Ovary (tissue), 9 donors: ENCODE data around the gene RACGAP1. TPM values are rescaled to one million over a fixed set of nuclear protein-coding genes. Genes with fewer than 3 reads are reported as not detected.

Experiments used
- DNase-seq, 5 donors: peaks; one replicate each; pipeline ENCODE4 v3.0.0-alpha.2; 2019 to 2020
- H3K27ac ChIP-seq, 2 donors: fragments of 200-600 bp; one replicate each; pipeline versions ENCODE4 v1.5.1 to v1.8.0; 2019 to 2022
- H3K27me3 ChIP-seq: fragments of 200-600 bp; one replicate; pipeline ENCODE4 v1.8.0; 2022
- H3K36me3 ChIP-seq: fragments of 200-600 bp; sonication (generic); one replicate; pipeline ENCODE4 v1.5.1; 2019
- H3K4me1 ChIP-seq: one replicate; pipeline ENCODE4 v1.8.1; 2013; ENCODE audit warnings: mild to moderate bottlenecking, moderate library complexity; ENCODE audit not compliant: insufficient read depth
- H3K4me3 ChIP-seq: fragments of 200-600 bp; sonication (generic); one replicate; pipeline ENCODE4 v1.5.1; 2017
- H3K9me3 ChIP-seq, 2 donors: fragments of 200-600 bp in 1 of 2; sonication (generic) in 1 of 2; one replicate each; pipeline versions ENCODE4 v1.5.1 to v1.8.1; 2013 to 2019; ENCODE audit warnings: mild to moderate bottlenecking in 1 of 2, moderate library complexity in 1 of 2
- EP300 ChIP-seq: sonication (generic); formaldehyde crosslinking; IDR thresholded peaks from one replicate; pipeline ENCODE4 v1.6.1; 2017; ENCODE audit warnings: antibody characterized with exemption
- POLR2A ChIP-seq: fragments of 450-650 bp; IDR thresholded peaks from one replicate; pipeline ENCODE4 v1.6.1; 2017; ENCODE audit warnings: antibody characterized with exemption, mild to moderate bottlenecking, moderate library complexity
- WGBS, 3 donors: extraction: QIAGEN DNeasy Blood & Tissue Kit in 1 of 3; methylation state at CpG; one replicate each; pipeline versions ENCODE4 v1.1.5 to v1.1.7; 2013 to 2017; 5-methylcytosine and 5-hydroxymethylcytosine counted together
- intact Hi-C, 4 donors: fragments of 100-400 bp; cut with DNase I; formaldehyde crosslinking; loops; one replicate each; pipeline versions ENCODE4 v1.11.0 to v1.15.1; 2022 to 2023
- polyA plus RNA-seq, 2 donors: library from polyadenylated mRNA; stranded (reverse); fragments of 200-250 nt in 1 of 2; fragments of 350-450 nt in 1 of 2; fragmentation: Illumina TruSeq in 1 of 2; extraction: RNeasy Lipid Tissue Mini Kit (QIAGEN cat#74804) in 1 of 2; gene quantifications; one replicate each; pipeline ENCODE4 v1.2.3, GENCODE V29; 2013 to 2014
- total RNA-seq, 7 donors: library from RNA; depleted of rRNA in 2 of 7; stranded (reverse); fragments of >200 nt in 2 of 7; fragmentation: NEBNext Ultra II Directional in 3 of 7; extraction: Animal tissue kit (Norgen Biotek cat#: 25700) in 3 of 7; gene quantifications; one replicate each; pipeline versions ENCODE4 v1.1.0 to v1.2.4, GENCODE V29; 2016 to 2023
- TF ChIP-seq, protein P1 (sequence below), 3 donors: fragments of 450-650 bp in 2 of 3; fragments of 200-600 bp in 1 of 3; IDR thresholded peaks; one replicate each; pipeline versions ENCODE4 v1.5.1 to v1.8.0; 2016 to 2022; ENCODE audit warnings: antibody characterized with exemption in 3 of 3, mild to moderate bottlenecking in 1 of 3
- donor health status: DM: no; HTN: no; CAD: no; lungs with moderate emphysema.
- donor health status: DM: no; HTN: no; CAD: no.
- donor health status: Bipolar disorder and iron deficiency.
- donor health status: DM: yes; HTN: yes; CAD: no.
- donor health status: DM: no; HTN: no; CAD: no.
- donor health status: DM: yes; HTN: yes; CAD: no.

RACGAP1 gene
- total and polyA plus RNA-seq, 9 donors: 2.1 to 10.8 (median 3.8) TPM

DNA sequence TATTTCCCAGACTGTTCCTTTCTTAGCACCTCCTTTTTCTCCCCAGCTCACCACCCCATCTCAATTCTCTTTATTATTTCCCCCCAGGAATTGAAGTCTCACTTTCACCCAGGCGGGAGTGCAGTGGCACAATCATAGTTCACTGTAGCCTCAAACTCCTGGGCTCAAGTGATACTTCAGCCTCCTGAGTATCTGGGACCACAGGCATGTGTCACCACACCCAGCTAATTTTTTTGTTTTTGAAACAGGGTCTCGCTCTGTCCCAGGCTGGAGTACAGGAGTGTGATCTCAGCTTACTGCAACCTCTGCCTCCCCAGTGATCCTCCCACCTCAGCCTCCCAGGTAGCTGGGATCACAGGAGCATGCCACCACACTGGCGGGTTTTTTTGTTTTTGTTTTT lies 11.0 kb downstream of the RACGAP1 start:
- Histone ChIP-seq H3K9me3 (no peaks in the 10 kb centered on the region), H3K27ac (no peak overlapping the region), H3K27me3 (no peaks in the 10 kb centered on the region), H3K36me3 (no peaks in the 10 kb centered on the region), H3K4me3 (no peak overlapping the region), H3K4me1 (no peaks in the 10 kb centered on the region)
- DNase-seq: no peak
- 94 to 98% (median 97%) methylated on average over 3 of the region's 3 CpGs for WGBS, 3 donors
- intact Hi-C loops: no loop called here
- TF ChIP-seq, protein P1, sequence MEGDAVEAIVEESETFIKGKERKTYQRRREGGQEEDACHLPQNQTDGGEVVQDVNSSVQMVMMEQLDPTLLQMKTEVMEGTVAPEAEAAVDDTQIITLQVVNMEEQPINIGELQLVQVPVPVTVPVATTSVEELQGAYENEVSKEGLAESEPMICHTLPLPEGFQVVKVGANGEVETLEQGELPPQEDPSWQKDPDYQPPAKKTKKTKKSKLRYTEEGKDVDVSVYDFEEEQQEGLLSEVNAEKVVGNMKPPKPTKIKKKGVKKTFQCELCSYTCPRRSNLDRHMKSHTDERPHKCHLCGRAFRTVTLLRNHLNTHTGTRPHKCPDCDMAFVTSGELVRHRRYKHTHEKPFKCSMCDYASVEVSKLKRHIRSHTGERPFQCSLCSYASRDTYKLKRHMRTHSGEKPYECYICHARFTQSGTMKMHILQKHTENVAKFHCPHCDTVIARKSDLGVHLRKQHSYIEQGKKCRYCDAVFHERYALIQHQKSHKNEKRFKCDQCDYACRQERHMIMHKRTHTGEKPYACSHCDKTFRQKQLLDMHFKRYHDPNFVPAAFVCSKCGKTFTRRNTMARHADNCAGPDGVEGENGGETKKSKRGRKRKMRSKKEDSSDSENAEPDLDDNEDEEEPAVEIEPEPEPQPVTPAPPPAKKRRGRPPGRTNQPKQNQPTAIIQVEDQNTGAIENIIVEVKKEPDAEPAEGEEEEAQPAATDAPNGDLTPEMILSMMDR (IDR thresholded peaks at IDR 0.05): no peak
- TF ChIP-seq POLR2A (no peak), EP300 (no peak)

DNA sequence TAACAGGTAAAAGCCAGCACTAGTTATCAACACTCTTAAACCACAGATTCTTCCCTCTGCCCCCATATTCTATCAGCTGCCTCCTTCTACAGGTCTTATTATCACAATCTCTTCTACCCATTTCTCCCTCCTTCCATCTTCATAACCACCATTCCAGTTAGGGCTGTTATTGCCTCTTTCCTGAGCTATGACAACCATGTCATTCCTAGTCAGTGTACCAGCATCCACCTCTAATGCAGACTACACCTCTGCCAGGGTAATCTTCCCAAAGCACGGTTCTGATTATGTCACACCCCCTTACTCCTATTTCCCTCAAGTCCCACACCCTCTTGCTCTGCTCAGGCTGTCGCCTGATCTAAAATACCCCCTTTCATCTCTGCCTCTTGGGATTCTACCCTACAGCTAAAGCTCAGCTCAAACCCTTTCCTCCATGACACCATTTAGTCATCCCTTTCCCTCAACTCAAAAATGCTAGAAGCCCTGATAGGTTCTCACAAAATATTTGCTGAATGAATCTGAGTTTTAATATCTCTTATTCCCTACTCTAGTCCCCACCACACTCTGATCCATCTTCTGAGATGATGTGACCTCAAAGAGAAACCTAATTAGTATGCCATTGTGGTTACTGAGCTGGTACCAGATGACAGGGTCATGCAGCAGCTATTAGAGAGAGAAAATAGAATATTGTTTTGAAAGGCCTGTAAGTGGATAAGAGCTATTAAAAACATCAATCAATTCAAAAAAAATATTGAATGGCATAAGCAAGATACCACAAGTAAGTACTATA lies 11.7 kb downstream of the RACGAP1 start:
- no peak for DNase-seq
- intact Hi-C loops: no loop called here
- no peak for TF ChIP-seq POLR2A
- TF ChIP-seq EP300: no peak
- TF ChIP-seq, protein P1 (IDR thresholded peaks at IDR 0.05): no peak
- 86 to 91% (median 88%) methylated on average over 2 of the region's 2 CpGs for WGBS, 3 donors
- H3K27ac ChIP-seq: no peak overlapping the region
- no peaks in the 10 kb centered on the region for H3K4me1 ChIP-seq
- no peaks in the 10 kb centered on the region for H3K9me3 ChIP-seq
- no peak overlapping the region for H3K4me3 ChIP-seq
- no peaks in the 10 kb centered on the region for H3K27me3 ChIP-seq
- no peaks in the 10 kb centered on the region for H3K36me3 ChIP-seq

DNA sequence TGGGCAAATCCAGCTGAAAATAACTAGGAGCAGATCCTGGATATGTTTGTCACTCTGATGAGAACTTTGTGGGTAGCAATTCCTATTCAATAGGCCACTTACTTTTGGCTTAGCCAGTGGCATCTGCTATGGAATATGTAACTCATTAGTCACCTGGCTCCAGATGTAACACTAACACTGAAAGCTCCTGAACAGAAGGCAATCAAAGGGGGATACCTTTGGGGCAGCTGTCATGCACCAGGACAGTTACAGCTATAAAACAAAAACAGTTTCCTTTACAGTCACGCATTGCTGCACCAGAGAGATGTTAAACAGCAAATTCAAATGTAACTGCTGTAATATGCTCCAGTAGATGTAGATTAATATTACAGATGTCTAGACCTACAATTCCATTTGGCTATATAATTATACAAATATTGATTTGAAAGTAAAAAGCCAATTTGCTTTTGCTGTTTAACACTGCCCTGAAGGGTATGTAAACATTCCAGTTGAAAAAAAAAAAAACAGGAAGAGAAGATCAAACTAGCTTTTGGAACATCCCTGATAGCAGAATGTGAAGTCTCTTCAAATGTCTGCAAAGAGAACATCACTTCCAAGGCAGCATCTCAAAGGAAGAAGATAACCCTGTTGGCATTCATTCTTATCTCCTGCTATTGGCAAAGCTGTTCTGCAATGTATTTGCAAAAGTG lies 18.4 kb downstream of the RACGAP1 start:
- Histone ChIP-seq H3K4me3 (no peak overlapping the region), H3K27me3 (no peaks in the 10 kb centered on the region), H3K4me1 (no peaks in the 10 kb centered on the region), H3K27ac (no peak overlapping the region), H3K36me3 (no peaks in the 10 kb centered on the region), H3K9me3 (no peaks in the 10 kb centered on the region)
- intact Hi-C loops: no loop called here
- WGBS, 3 donors: 87 to 92% (median 91%) methylated on average over 1 of the region's 1 CpG
- TF ChIP-seq, protein P1 (IDR thresholded peaks at IDR 0.05): no peak
- no peak for TF ChIP-seq EP300
- TF ChIP-seq POLR2A: no peak
- DNase-seq: no peak

GRCh38 chr12:50006280-50006679 lies 19.0 kb downstream of the RACGAP1 start:
- no peaks in the 10 kb centered on the region for H3K27me3 ChIP-seq
- intact Hi-C loops: no loop called here
- no peak for DNase-seq
- no peaks in the 10 kb centered on the region for H3K4me1 ChIP-seq
- no peaks in the 10 kb centered on the region for H3K36me3 ChIP-seq
- no peak overlapping the region for H3K4me3 ChIP-seq
- TF ChIP-seq POLR2A (no peak), EP300 (no peak)
- TF ChIP-seq, protein P1 (IDR thresholded peaks at IDR 0.05): no peak
- no peaks in the 10 kb centered on the region for H3K9me3 ChIP-seq
- 95 to 96% (median 96%) methylated on average over 7 of the region's 7 CpGs for WGBS, 3 donors
- H3K27ac ChIP-seq: no peak overlapping the region
